CD14-positive monocyte (primary cell): Measurements from ENCODE around the gene SH3BP4. TPM values are rescaled to one million over a fixed set of nuclear protein-coding genes. Genes with fewer than 3 reads are reported as not detected.

Experiments
- DNase-seq, 3 donors: peaks; one replicate each; pipeline ENCODE4 v3.0.0-alpha.2; 2011 to 2022
- H2AFZ ChIP-seq: 2 replicates; pipeline ENCODE4 v1.6.0; 2012; ENCODE audit warnings: mild to moderate bottlenecking, low read depth, low read length, inconsistent platforms; ENCODE audit not compliant: insufficient read depth, poor library complexity, severe bottlenecking
- H3K27ac ChIP-seq, 2 donors: 1 replicate in 1 of 2; 2 replicates in 1 of 2; pipeline ENCODE4 v1.5.1; 2012 to 2013; ENCODE audit warnings: low read length in 2 of 2, control low read depth in 1 of 2, inconsistent platforms in 1 of 2, low read depth in 1 of 2, mild to moderate bottlenecking in 1 of 2
- H3K27me3 ChIP-seq, 2 donors: one replicate each; pipeline versions ENCODE4 v1.6.0 to v1.6.1; 2011 to 2013; ENCODE audit warnings: low read length in 2 of 2; ENCODE audit not compliant: control insufficient read depth in 2 of 2, insufficient read depth in 2 of 2
- H3K36me3 ChIP-seq, 2 donors: replicated peaks in 1 of 2; 1 replicate in 1 of 2; 2 replicates in 1 of 2; pipeline versions ENCODE4 v1.5.1 to v1.6.1; 2012 to 2013; ENCODE audit warnings: low read length in 2 of 2, control low read depth in 1 of 2, inconsistent platforms in 1 of 2, mild to moderate bottlenecking in 1 of 2; ENCODE audit not compliant: insufficient read depth in 2 of 2, control insufficient read depth in 1 of 2
- H3K4me1 ChIP-seq, 2 donors: 1 replicate in 1 of 2; 2 replicates in 1 of 2; pipeline versions ENCODE4 v1.5.1 to v1.6.1; 2012 to 2013; ENCODE audit warnings: low read length in 2 of 2, control low read depth in 1 of 2, inconsistent platforms in 1 of 2, mild to moderate bottlenecking in 1 of 2, moderate library complexity in 1 of 2; ENCODE audit not compliant: insufficient read depth in 2 of 2, control insufficient read depth in 1 of 2
- H3K4me2 ChIP-seq: replicated peaks from 2 replicates; pipeline ENCODE3; 2012; ENCODE audit warnings: low read length, moderate library complexity, mild to moderate bottlenecking; ENCODE audit not compliant: poor library complexity, severe bottlenecking; ENCODE audit errors: extremely low read depth
- H3K4me3 ChIP-seq, 3 experiments: fragments of 200-600 bp in 1 of 3; sonication (generic) in 1 of 3; replicated peaks in 1 of 3; 1 replicate in 2 of 3; 2 replicates in 1 of 3; pipeline ENCODE4 v1.5.1; 2011 to 2013; ENCODE audit warnings: low read length in 3 of 3, mild to moderate bottlenecking in 3 of 3, control low read depth in 2 of 3, low read depth in 2 of 3, inconsistent platforms in 1 of 3, moderate library complexity in 1 of 3
- H3K79me2 ChIP-seq: 2 replicates; pipeline ENCODE4 v1.6.0; 2012; ENCODE audit warnings: mild to moderate bottlenecking, control low read depth, inconsistent platforms, low read length, moderate library complexity; ENCODE audit not compliant: insufficient read depth
- H3K9ac ChIP-seq: 2 replicates; pipeline ENCODE4 v1.6.0; 2017; ENCODE audit warnings: low read length, mild to moderate bottlenecking; ENCODE audit not compliant: insufficient read depth, poor library complexity, severe bottlenecking
- H3K9me3 ChIP-seq, 2 donors: replicated peaks in 1 of 2; 1 replicate in 1 of 2; 2 replicates in 1 of 2; pipeline versions ENCODE4 v1.5.1 to v1.6.1; 2012 to 2013; ENCODE audit warnings: low read length in 2 of 2, control low read depth in 1 of 2; ENCODE audit not compliant: control insufficient read depth in 1 of 2, insufficient read depth in 1 of 2
- H4K20me1 ChIP-seq: 2 replicates; pipeline ENCODE4 v1.6.0; 2012; ENCODE audit warnings: mild to moderate bottlenecking, low read length, control low read depth, moderate library complexity; ENCODE audit not compliant: insufficient read depth
- H3K27ac Mint-ChIP-seq, 7 donors: one replicate each; pipeline ENCODE4 v1.8.0; 2020; ENCODE audit warnings: mild to moderate bottlenecking in 7 of 7, mixed read lengths in 7 of 7, moderate library complexity in 6 of 7, inconsistent platforms in 2 of 7
- H3K27me3 Mint-ChIP-seq, 3 donors: one replicate each; pipeline ENCODE4 v1.8.0; 2021 to 2022; ENCODE audit warnings: low read depth in 3 of 3, mild to moderate bottlenecking in 3 of 3, mixed read lengths in 3 of 3, moderate library complexity in 3 of 3, inconsistent platforms in 1 of 3
- H3K36me3 Mint-ChIP-seq, 2 donors: one replicate each; pipeline ENCODE4 v1.8.0; 2020; ENCODE audit warnings: mixed read lengths in 2 of 2, inconsistent platforms in 1 of 2, mild to moderate bottlenecking in 1 of 2
- H3K4me1 Mint-ChIP-seq: one replicate; pipeline ENCODE4 v1.8.0; 2020; ENCODE audit warnings: mild to moderate bottlenecking, mixed read lengths
- H3K4me3 Mint-ChIP-seq, 2 donors: one replicate each; pipeline ENCODE4 v1.8.0; 2020; ENCODE audit warnings: mild to moderate bottlenecking in 2 of 2, mixed read lengths in 2 of 2, moderate library complexity in 1 of 2
- H3K9me3 Mint-ChIP-seq, 7 donors: one replicate each; pipeline ENCODE4 v1.8.0; 2020 to 2022; ENCODE audit warnings: mixed read lengths in 7 of 7, mild to moderate bottlenecking in 6 of 7, moderate library complexity in 6 of 7, inconsistent platforms in 2 of 7
- WGBS: methylation state at CpG from one replicate; pipeline ENCODE4 v1.1.5; 2013; ENCODE audit warnings: missing lambda C conversion rate; ENCODE audit not compliant: insufficient coverage; 5-methylcytosine and 5-hydroxymethylcytosine counted together
- intact Hi-C, 2 donors: fragments of 100-400 bp; cut with micrococcal nuclease; formaldehyde crosslinking; loops; one replicate each; pipeline versions ENCODE4 v1.15.0 to v1.15.1; 2023
- polyA plus RNA-seq, 3 donors: library from polyadenylated mRNA; depleted of rRNA in 1 of 3; unstranded in 2 of 3; stranded (reverse) in 1 of 3; fragments of 300-500 nt in 2 of 3; fragments of >200 nt in 1 of 3; fragmentation: Illumina TruSeq in 2 of 3; gene quantifications; 1 replicate in 2 of 3; 2 replicates in 1 of 3; pipeline ENCODE4 v1.2.3, GENCODE V29; 2012 to 2021
- TF ChIP-seq, protein P1 (sequence below): fragments of 200-600 bp; IDR thresholded peaks from one replicate; pipeline ENCODE4 v1.8.0; 2022; ENCODE audit warnings: antibody characterized with exemption, mild to moderate bottlenecking

Gene SH3BP4
- polyA plus RNA-seq, 3 donors = 0.66 to 1.6 (median 1.3) TPM

DNA sequence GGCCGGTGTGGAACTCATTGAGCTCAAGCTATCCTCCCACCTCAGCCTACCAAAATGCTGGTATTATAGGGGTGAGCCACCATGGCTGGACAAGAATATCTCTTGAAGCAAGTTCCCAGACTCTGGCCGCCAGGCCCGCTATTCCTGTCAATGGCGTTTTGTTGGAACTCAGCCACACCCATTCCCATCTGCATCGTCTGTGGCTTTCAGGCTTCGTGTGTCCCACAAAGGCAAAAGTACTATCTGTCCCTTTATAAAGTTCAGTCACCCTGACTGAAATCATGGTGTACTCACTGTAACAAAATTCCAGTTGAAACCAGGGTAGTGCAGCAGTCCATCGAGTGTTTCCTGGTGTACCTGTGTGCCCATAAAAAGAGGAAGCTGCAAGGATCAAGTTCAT lies 96.7 kb downstream of the SH3BP4 start:
- Histone ChIP-seq H3K4me2 (no peak overlapping the region), H4K20me1 (no peaks in the 10 kb centered on the region), H3K27me3 (no peaks in the 10 kb centered on the region), H2AFZ (no peak overlapping the region), H3K79me2 (no peaks in the 10 kb centered on the region), H3K9me3 (no peaks in the 10 kb centered on the region), H3K4me3 (no peak overlapping the region), H3K36me3 (no peaks in the 10 kb centered on the region), H3K4me1 (peaks cover 48 to 59% of the 10 kb centered on the region in 2 donors), H3K27ac (no peak overlapping the region), H3K9ac (no peak overlapping the region)
- WGBS = 53% methylated on average over 6 of the region's 7 CpGs
- TF ChIP-seq, protein P1, sequence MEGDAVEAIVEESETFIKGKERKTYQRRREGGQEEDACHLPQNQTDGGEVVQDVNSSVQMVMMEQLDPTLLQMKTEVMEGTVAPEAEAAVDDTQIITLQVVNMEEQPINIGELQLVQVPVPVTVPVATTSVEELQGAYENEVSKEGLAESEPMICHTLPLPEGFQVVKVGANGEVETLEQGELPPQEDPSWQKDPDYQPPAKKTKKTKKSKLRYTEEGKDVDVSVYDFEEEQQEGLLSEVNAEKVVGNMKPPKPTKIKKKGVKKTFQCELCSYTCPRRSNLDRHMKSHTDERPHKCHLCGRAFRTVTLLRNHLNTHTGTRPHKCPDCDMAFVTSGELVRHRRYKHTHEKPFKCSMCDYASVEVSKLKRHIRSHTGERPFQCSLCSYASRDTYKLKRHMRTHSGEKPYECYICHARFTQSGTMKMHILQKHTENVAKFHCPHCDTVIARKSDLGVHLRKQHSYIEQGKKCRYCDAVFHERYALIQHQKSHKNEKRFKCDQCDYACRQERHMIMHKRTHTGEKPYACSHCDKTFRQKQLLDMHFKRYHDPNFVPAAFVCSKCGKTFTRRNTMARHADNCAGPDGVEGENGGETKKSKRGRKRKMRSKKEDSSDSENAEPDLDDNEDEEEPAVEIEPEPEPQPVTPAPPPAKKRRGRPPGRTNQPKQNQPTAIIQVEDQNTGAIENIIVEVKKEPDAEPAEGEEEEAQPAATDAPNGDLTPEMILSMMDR = no peak
- H3K4me3 Mint-ChIP-seq = no peak overlapping the region
- H3K27ac Mint-ChIP-seq = no peak overlapping the region
- intact Hi-C loops = no loop called here
- H3K4me1 Mint-ChIP-seq = peaks cover 63% of the 10 kb centered on the region
- peaks cover 0 to 2% (median 1%) of the 10 kb centered on the region in 7 donors for H3K9me3 Mint-ChIP-seq
- H3K36me3 Mint-ChIP-seq = no peaks in the 10 kb centered on the region
- peaks cover 4 to 5% (median 4%) of the 10 kb centered on the region in 3 donors for H3K27me3 Mint-ChIP-seq
- DNase-seq = no peak

DNA sequence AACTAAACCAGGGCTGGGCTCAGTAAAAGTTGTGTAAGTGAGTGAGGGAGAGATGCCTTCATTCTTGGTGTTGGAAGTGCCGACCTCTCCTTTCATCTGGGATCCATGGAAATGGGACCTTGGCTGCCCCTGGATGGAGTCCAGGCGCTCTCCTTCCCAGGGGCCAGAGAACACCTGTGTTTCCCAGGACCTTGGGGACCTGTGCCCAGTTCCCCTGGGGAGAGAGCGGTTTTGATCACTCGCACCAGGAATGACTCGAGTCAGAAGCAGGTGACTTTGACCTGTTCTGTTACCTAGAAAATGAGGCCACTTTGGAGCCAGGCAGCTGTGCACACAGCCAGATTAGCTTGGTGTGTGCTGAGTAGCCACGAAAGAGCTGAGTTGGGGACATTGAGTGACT lies 97.3 kb downstream of the SH3BP4 start:
- H3K9ac ChIP-seq = no peak overlapping the region
- H3K27me3 ChIP-seq = no peaks in the 10 kb centered on the region
- H3K4me1 ChIP-seq = peaks cover 44 to 59% of the 10 kb centered on the region in 2 donors
- no peaks in the 10 kb centered on the region for H4K20me1 ChIP-seq
- TF ChIP-seq, protein P1 = no peak
- no peak overlapping the region for H3K27ac Mint-ChIP-seq
- H3K27ac ChIP-seq = no peak overlapping the region
- no peak overlapping the region for H2AFZ ChIP-seq
- no peak overlapping the region for H3K4me3 Mint-ChIP-seq
- peaks cover 4 to 5% (median 4%) of the 10 kb centered on the region in 3 donors for H3K27me3 Mint-ChIP-seq
- no peaks in the 10 kb centered on the region for H3K36me3 Mint-ChIP-seq
- WGBS = 98% methylated on average over 6 of the region's 6 CpGs
- peaks cover 0 to 2% (median 1%) of the 10 kb centered on the region in 7 donors for H3K9me3 Mint-ChIP-seq
- H3K79me2 ChIP-seq = no peaks in the 10 kb centered on the region
- no peak overlapping the region for H3K4me3 ChIP-seq
- intact Hi-C loops = no loop called here
- no peak for DNase-seq
- no peak overlapping the region for H3K4me2 ChIP-seq
- no peaks in the 10 kb centered on the region for H3K9me3 ChIP-seq
- H3K4me1 Mint-ChIP-seq = peaks cover 59% of the 10 kb centered on the region
- no peaks in the 10 kb centered on the region for H3K36me3 ChIP-seq
